Trophoblast cell (in vitro differentiated cells and primary cell): ENCODE data around the gene EML1.

ENCODE experiments used
- DNase-seq, 2 donors: peaks; one replicate each; pipeline ENCODE4 v3.0.0-alpha.2; 2016
- H2AFZ ChIP-seq: 2 replicates; pipeline ENCODE4 v1.6.1; 2013; ENCODE audit warnings: low read length, moderate library complexity, mild to moderate bottlenecking; ENCODE audit not compliant: insufficient read depth, poor library complexity
- H2AK5ac ChIP-seq: 2 replicates; pipeline ENCODE4 v1.6.1; 2013; ENCODE audit warnings: mild to moderate bottlenecking, low read length
- H2BK120ac ChIP-seq: 2 replicates; pipeline ENCODE4 v1.6.1; 2013; ENCODE audit warnings: low read length, mild to moderate bottlenecking, moderate library complexity; ENCODE audit not compliant: insufficient read depth, poor library complexity
- H2BK12ac ChIP-seq: 2 replicates; pipeline ENCODE4 v1.6.1; 2013; ENCODE audit warnings: mild to moderate bottlenecking, low read length, moderate library complexity
- H2BK5ac ChIP-seq: 2 replicates; pipeline ENCODE4 v1.6.1; 2013; ENCODE audit warnings: low read length, low read depth, moderate library complexity, mild to moderate bottlenecking; ENCODE audit not compliant: poor library complexity
- H3K14ac ChIP-seq: 2 replicates; pipeline ENCODE4 v1.6.1; 2013; ENCODE audit warnings: mild to moderate bottlenecking, low read length
- H3K18ac ChIP-seq: 2 replicates; pipeline ENCODE4 v1.6.1; 2013; ENCODE audit warnings: mild to moderate bottlenecking, low read length
- H3K23ac ChIP-seq: 2 replicates; pipeline ENCODE4 v1.6.1; 2013; ENCODE audit warnings: low read length
- H3K27ac ChIP-seq: 2 replicates; pipeline ENCODE4 v1.5.1; 2013; ENCODE audit warnings: low read depth, mild to moderate bottlenecking, inconsistent platforms, low read length, moderate library complexity
- H3K27me3 ChIP-seq: 2 replicates; pipeline ENCODE4 v1.6.1; 2013; ENCODE audit warnings: inconsistent platforms, mild to moderate bottlenecking, low read length, moderate library complexity; ENCODE audit not compliant: insufficient read depth
- H3K36me3 ChIP-seq, 2 experiments: 1 replicate in 1 of 2; 2 replicates in 1 of 2; pipeline ENCODE4 v1.6.1; 2013; ENCODE audit warnings: low read length in 2 of 2, mild to moderate bottlenecking in 2 of 2, moderate library complexity in 1 of 2; ENCODE audit not compliant: insufficient read depth in 2 of 2, control insufficient read depth in 1 of 2
- H3K4ac ChIP-seq: 2 replicates; pipeline ENCODE4 v1.6.1; 2013; ENCODE audit warnings: low read depth, mild to moderate bottlenecking, low read length, moderate library complexity
- H3K4me1 ChIP-seq, 2 experiments: 1 replicate in 1 of 2; 2 replicates in 1 of 2; pipeline ENCODE4 v1.6.1; 2013; ENCODE audit warnings: low read length in 2 of 2, mild to moderate bottlenecking in 2 of 2, moderate library complexity in 1 of 2; ENCODE audit not compliant: insufficient read depth in 2 of 2, control insufficient read depth in 1 of 2
- H3K4me2 ChIP-seq: 2 replicates; pipeline ENCODE4 v1.6.1; 2013; ENCODE audit warnings: inconsistent platforms, mild to moderate bottlenecking, low read length, moderate library complexity
- H3K4me3 ChIP-seq: 2 replicates; pipeline ENCODE4 v1.5.1; 2013; ENCODE audit warnings: mild to moderate bottlenecking, low read depth, low read length, inconsistent platforms
- H3K79me1 ChIP-seq: one replicate; pipeline ENCODE4 v1.6.1; 2013; ENCODE audit warnings: low read length
- H3K79me2 ChIP-seq: 2 replicates; pipeline ENCODE4 v1.6.1; 2013; ENCODE audit warnings: low read length, mild to moderate bottlenecking; ENCODE audit not compliant: control insufficient read depth, insufficient read depth, poor library complexity
- H3K9ac ChIP-seq: 2 replicates; pipeline ENCODE4 v1.6.1; 2013; ENCODE audit warnings: mild to moderate bottlenecking, low read length
- H3K9me3 ChIP-seq: 2 replicates; pipeline ENCODE4 v1.6.1; 2013; ENCODE audit warnings: low read depth, mild to moderate bottlenecking, control low read depth, inconsistent platforms, low read length; ENCODE audit not compliant: insufficient read depth
- H4K12ac ChIP-seq: 2 replicates; pipeline ENCODE4 v1.6.1; 2013; ENCODE audit warnings: low read depth, mild to moderate bottlenecking, low read length, moderate library complexity
- H4K8ac ChIP-seq: 2 replicates; pipeline ENCODE4 v1.6.1; 2013; ENCODE audit warnings: low read depth, mild to moderate bottlenecking, low read length, moderate library complexity
- H4K91ac ChIP-seq: one replicate; pipeline ENCODE4 v1.6.1; 2013; ENCODE audit warnings: low read depth, mild to moderate bottlenecking, low read length, moderate library complexity
- WGBS: extraction: QIAGEN DNeasy Blood & Tissue Kit; methylation state at CpG from one replicate; pipeline ENCODE4 v1.1.7; 2013; ENCODE audit warnings: missing lambda C conversion rate; ENCODE audit not compliant: insufficient read length, insufficient coverage; ENCODE audit errors: extremely low coverage; 5-methylcytosine and 5-hydroxymethylcytosine counted together

Gene EML1

GRCh38 chr14:99853206-99853605 lies 60.0 kb downstream of the EML1 start:
- DNase-seq = no peak
- Histone ChIP-seq H2BK120ac (no peak overlapping the region), H4K91ac (no peak overlapping the region), H3K36me3 (no peaks in the 10 kb centered on the region), H2AFZ (no peak overlapping the region), H3K79me2 (no peaks in the 10 kb centered on the region), H2BK5ac (no peak overlapping the region), H3K4ac (no peak overlapping the region), H2BK12ac (no peak overlapping the region), H3K23ac (no peak overlapping the region), H3K27ac (no peak overlapping the region), H2AK5ac (no peak overlapping the region), H3K9ac (no peak overlapping the region), H4K12ac (no peak overlapping the region), H3K79me1 (no peaks in the 10 kb centered on the region), H3K18ac (no peak overlapping the region), H3K27me3 (no peaks in the 10 kb centered on the region), H3K9me3 (no peaks in the 10 kb centered on the region), H3K4me1 (no peaks in the 10 kb centered on the region), H3K4me3 (no peak overlapping the region), H4K8ac (no peak overlapping the region), H3K4me2 (no peak overlapping the region), H3K14ac (no peak overlapping the region)
- WGBS = no CpG with 5 or more reads among the region's 5 CpGs

- H3K9ac ChIP-seq = no peak overlapping the region
- H3K79me1 ChIP-seq = no peaks in the 10 kb centered on the region
- H2BK120ac ChIP-seq = no peak overlapping the region
- H2AK5ac ChIP-seq = no peak overlapping the region
- H4K91ac ChIP-seq = no peak overlapping the region
- H4K8ac ChIP-seq = no peak overlapping the region
- H3K4me2 ChIP-seq = no peak overlapping the region
- H3K4ac ChIP-seq = no peak overlapping the region
- H2BK5ac ChIP-seq = no peak overlapping the region
- no peak overlapping the region for H2BK12ac ChIP-seq
- H4K12ac ChIP-seq = no peak overlapping the region
- no peak overlapping the region for H3K4me3 ChIP-seq
- no peak overlapping the region for H2AFZ ChIP-seq
- no peaks in the 10 kb centered on the region for H3K79me2 ChIP-seq
- H3K4me1 ChIP-seq = no peaks in the 10 kb centered on the region
- no peaks in the 10 kb centered on the region for H3K27me3 ChIP-seq
- no peak overlapping the region for H3K23ac ChIP-seq
- no peak overlapping the region for H3K27ac ChIP-seq
- no CpG with 5 or more reads among the region's 5 CpGs for WGBS
- no peaks in the 10 kb centered on the region for H3K9me3 ChIP-seq
- no peak overlapping the region for H3K14ac ChIP-seq
- peak; percentile 53 to 64 for DNase-seq
- no peak overlapping the region for H3K18ac ChIP-seq
- no peaks in the 10 kb centered on the region for H3K36me3 ChIP-seq
Measured at GRCh38 chr14:99854831-99855230, 61.6 kb downstream of the EML1 start.

GRCh38 chr14:99855271-99855670 lies 62.1 kb downstream of the EML1 start:
- Histone ChIP-seq H3K27me3 (no peaks in the 10 kb centered on the region), H3K27ac (no peak overlapping the region), H3K79me1 (no peaks in the 10 kb centered on the region), H3K79me2 (no peaks in the 10 kb centered on the region), H4K12ac (no peak overlapping the region), H2AK5ac (no peak overlapping the region), H3K4me3 (no peak overlapping the region), H2BK120ac (no peak overlapping the region), H3K4me1 (no peaks in the 10 kb centered on the region), H3K36me3 (no peaks in the 10 kb centered on the region), H3K4ac (no peak overlapping the region), H3K4me2 (no peak overlapping the region), H3K14ac (no peak overlapping the region), H3K9me3 (no peaks in the 10 kb centered on the region), H3K9ac (no peak overlapping the region), H2AFZ (no peak overlapping the region), H4K91ac (no peak overlapping the region), H4K8ac (no peak overlapping the region), H2BK12ac (no peak overlapping the region), H3K18ac (no peak overlapping the region), H2BK5ac (no peak overlapping the region), H3K23ac (no peak overlapping the region)
- DNase-seq = no peak

DNA sequence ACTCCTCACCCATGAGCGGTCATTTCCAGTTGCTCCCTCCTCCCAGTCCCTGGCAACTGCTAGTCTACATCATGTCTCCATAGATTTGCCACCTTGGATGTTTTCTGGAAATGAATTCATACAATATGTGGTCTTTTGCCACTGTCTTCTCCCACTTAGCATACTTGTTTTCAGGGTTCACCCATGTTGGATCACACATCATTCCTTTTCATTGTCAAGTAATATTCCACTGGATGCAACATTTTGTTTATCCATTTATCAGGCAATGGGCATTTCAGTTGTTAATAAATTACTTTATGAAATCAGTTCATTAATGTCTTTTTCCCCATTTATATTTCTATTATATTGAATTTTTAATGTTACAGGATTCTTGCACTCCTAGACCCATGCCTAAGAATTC lies 64.3 kb downstream of the EML1 start:
- Histone ChIP-seq H3K4ac (no peak overlapping the region), H2BK5ac (no peak overlapping the region), H3K27me3 (no peaks in the 10 kb centered on the region), H2AK5ac (no peak overlapping the region), H3K23ac (no peak overlapping the region), H2BK120ac (no peak overlapping the region), H2BK12ac (no peak overlapping the region), H2AFZ (no peak overlapping the region), H4K91ac (no peak overlapping the region), H3K9ac (no peak overlapping the region), H3K79me1 (no peaks in the 10 kb centered on the region), H3K4me3 (no peak overlapping the region), H3K36me3 (no peaks in the 10 kb centered on the region), H3K18ac (no peak overlapping the region), H4K12ac (no peak overlapping the region), H4K8ac (no peak overlapping the region), H3K9me3 (no peaks in the 10 kb centered on the region), H3K4me2 (no peak overlapping the region), H3K14ac (no peak overlapping the region), H3K27ac (no peak overlapping the region), H3K79me2 (no peaks in the 10 kb centered on the region), H3K4me1 (no peaks in the 10 kb centered on the region)
- no peak for DNase-seq
- no CpG with 5 or more reads among the region's 1 CpG for WGBS
